ENCODE measurements around the gene PIEZO2. TPM values are rescaled to one million over a fixed set of nuclear protein-coding genes. Genes with fewer than 3 reads are reported as not detected.

The PIEZO2 gene
- total RNA-seq, 1 donor from 2014 or later: 26.8 TPM

DNA sequence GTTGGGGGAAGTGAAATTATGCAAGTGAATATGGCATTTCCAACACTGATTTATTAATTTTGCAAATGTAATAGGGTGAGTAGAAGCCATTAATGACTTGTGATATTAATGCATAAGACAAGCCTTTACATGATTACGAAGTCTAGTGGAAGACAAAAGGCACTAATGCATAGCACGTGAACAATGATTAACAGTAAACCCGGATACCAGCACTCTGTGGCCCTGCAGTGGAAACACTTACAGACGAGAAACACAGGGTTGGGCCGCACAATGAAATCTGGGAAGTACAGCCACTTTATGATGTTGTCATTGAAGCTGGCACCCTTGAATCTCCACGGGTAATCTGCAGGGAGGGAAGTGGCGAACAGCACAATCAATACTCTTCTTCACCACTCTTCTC, 390.1 kb downstream of the PIEZO2 start:
- ATAC-seq (no peak), DNase-seq (ENCODE audit: low spot score) (no peak)
- intact Hi-C loops (cut with DNase I): no loop called here

DNA sequence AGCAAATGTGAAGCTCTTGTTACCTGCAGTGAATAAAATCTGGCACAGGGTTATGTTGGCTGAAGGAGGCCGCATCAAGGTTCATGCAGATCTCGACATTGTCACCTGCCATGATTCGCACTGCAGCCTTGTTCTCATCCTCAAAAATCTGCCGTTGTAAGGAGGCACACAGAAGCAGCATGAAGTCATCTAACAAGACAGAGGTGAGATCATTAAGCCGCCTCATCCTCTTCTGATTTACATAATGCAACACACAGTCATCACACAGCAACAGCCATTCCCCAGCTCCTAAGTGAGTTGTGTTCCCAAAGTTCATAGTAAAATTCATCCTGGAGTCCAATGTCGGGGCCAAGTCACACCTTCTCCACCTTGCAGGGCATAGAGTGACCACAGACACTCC, 391.4 kb downstream of the PIEZO2 start:
- DNase-seq (ENCODE audit: low spot score) (no peak), ATAC-seq (no peak)
- intact Hi-C loops (cut with DNase I): no loop called here

DNA sequence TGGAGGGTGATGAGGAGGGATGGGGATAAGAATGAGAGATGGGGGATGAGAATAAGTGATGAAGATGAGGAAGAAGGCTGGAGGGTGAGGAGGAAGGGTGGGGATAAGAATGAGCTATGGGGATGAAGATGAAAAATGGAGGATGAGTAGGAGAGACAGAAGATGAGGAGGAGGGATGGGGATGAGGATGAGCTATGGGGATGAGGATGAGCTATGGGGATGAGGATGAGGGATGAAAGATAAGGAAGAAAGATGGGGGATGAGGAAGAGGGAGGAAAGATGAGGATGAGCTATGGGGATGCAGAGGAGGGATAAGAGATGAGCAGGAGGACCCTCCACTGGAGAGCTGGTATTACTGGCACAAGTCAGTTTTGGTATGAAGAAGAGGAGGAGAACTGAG, 392.0 kb downstream of the PIEZO2 start:
- DNase-seq (ENCODE audit: low spot score): no peak
- ATAC-seq: no peak
- intact Hi-C loops (cut with DNase I): no loop called here

DNA sequence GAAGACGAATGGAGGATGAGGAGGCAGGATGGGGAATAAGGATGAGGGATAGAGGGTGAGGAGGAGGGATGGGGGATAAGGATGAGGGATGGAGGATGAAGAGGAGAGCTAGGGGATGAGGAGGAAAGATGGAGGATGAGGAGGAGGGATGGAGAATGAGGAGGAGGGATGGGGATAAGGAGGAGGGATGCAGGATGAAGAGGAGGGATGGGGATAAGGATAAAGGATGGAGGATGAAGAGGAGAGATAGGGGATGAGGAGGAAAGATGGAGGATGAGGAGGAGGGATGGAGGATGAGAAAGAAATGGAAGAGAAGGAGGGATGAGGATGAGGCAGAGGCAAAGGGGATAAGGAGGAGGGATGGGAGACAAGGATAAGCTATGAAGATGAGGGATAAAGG, 393.5 kb downstream of the PIEZO2 start:
- intact Hi-C loops (cut with DNase I): no loop called here
- ATAC-seq: no peak
- no peak for DNase-seq (ENCODE audit: low spot score)

GRCh38 chr18:10754128-10754527, 395.2 kb downstream of the PIEZO2 start:
- no peak for DNase-seq (ENCODE audit: low spot score)
- intact Hi-C loops (cut with DNase I): no loop called here
- no peak for ATAC-seq

DNA sequence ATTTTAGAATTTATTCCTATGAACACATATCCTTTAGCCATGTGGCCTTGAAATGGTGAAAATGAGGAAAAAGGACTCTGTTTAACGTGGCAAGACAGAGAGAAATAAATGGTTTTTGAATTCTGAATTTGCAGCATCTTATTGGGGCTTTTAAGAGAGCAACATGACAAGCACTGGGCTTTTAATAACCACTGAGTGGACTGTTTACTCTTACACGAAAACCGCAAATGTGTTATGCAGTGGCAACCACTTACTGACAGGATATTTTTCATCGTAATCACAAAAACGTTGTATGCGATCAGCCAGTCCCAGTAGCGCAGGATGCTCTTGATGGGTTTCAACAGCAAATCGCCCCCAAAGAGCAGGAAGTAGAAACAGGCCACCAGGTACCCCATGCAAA, 397.0 kb downstream of the PIEZO2 start:
- ATAC-seq: no peak
- intact Hi-C loops (cut with DNase I): no loop called here
- DNase-seq (ENCODE audit: low spot score): no peak

DNA sequence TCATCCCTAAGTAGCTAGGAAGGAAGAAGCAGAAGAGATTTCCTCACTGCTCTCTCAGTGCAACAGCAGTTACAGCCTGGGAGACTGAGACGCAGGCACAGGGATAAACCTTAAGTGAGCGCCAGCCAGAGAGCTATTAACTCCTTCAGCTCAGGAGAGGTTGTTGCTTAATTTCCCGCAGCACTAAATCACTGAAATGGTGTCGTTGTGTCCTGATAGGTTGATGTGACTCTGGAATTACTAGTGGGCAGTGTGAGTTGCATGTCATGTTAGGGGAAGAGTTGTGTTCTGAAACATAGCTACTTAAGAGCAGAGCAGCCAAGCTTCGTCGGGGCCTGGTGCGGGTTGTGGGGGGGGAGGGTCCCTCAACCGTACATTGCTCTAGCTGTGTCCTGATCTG, 397.7 kb downstream of the PIEZO2 start:
- intact Hi-C loops (cut with DNase I): no loop called here
- DNase-seq (ENCODE audit: low spot score) (no peak), ATAC-seq (peak; percentile 50)

- DNase-seq (ENCODE audit: low spot score) (no peak), ATAC-seq (peak; percentile 75)
- intact Hi-C loops (cut with DNase I): no loop called here
Observed at GRCh38 chr18:10750191-10751035, 399.0 kb downstream of the PIEZO2 start.

- ATAC-seq (no peak), DNase-seq (ENCODE audit: low spot score) (no peak)
- intact Hi-C loops (cut with DNase I): no loop called here
Observed at GRCh38 chr18:10748641-10749040, 400.7 kb downstream of the PIEZO2 start.

DNA sequence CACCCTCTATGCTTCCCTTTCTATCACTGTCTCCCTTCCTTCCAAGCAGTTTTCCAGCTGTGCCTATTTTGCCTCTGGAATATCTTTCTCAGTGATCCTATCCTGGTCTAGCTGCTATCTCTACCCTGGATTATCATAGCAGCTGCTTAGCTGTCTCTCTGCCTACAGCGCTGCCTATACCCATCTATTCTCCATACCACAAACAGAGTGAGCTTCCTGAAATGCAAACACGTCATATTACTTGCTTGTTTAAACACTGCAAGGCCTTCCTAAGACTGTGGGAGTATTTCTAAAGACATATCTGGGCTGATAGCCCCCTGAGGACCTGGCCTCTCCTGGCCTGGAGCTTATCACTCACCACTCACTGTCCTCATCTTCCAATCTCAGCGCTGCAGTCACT, 403.4 kb downstream of the PIEZO2 start:
- no peak for DNase-seq (ENCODE audit: low spot score)
- no peak for ATAC-seq
- intact Hi-C loops (cut with DNase I): no loop called here

GRCh38 chr18:10745219-10745618, 404.1 kb downstream of the PIEZO2 start:
- ATAC-seq (no peak), DNase-seq (ENCODE audit: low spot score) (no peak)
- intact Hi-C loops (cut with DNase I): no loop called here

- intact Hi-C loops (cut with DNase I): no loop called here
Observed at GRCh38 chr18:10743766-10744165, 405.6 kb downstream of the PIEZO2 start.

GRCh38 chr18:10739152-10739551, 410.2 kb downstream of the PIEZO2 start:
- DNase-seq (ENCODE audit: low spot score) (no peak), ATAC-seq (no peak)
- intact Hi-C loops (cut with DNase I): no loop called here

More at GRCh38 chr18:10743766-10744165, 405.6 kb downstream of the PIEZO2 start:
- no peak for DNase-seq (ENCODE audit: low spot score)
- no peak for ATAC-seq

DNA sequence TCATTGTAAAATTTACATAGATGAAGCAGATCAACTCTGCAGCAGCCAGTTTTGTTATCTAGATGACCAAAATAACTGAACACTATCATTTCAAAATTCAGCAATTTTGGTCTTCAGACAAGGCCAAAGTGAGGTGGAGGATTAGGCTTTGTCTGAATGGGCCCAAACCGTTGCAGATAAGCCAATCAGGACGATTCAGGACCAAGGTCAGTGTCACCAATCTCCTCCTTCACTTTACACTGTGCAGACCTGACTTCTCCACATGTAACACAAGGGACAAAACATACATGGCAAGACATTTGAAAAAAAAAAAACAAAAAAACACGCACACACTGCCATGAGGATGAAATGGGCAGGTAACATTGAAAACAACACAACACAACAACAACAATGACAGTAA, 412.4 kb downstream of the PIEZO2 start:
- DNase-seq (ENCODE audit: low spot score) (no peak), ATAC-seq (no peak)
- intact Hi-C loops (cut with DNase I): no loop called here

DNA sequence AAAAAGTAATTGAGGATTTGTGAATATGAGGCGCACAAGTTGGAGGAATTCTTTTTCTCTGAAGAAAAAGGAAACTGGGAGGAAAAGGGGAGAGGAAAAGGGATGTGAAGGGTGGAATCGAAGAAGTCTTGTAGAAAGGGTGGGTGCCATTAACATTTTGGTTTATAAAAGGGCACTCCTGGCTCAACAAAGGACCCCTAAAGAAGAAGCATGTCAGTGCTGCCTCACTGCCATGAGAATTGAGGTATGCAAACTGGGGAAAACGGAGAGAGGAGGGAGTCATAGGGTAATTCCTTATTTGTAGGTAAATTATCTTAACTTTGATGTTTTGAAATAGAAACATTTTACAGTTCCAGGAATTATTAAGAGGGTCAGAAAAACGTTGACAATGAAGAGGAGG, 416.4 kb downstream of the PIEZO2 start:
- DNase-seq (ENCODE audit: low spot score) (no peak), ATAC-seq (no peak)
- intact Hi-C loops (cut with DNase I): no loop called here

GRCh38 chr18:10727477-10727876, 421.9 kb downstream of the PIEZO2 start:
- ATAC-seq (no peak), DNase-seq (ENCODE audit: low spot score) (no peak)
- intact Hi-C loops (cut with DNase I): no loop called here

- ATAC-seq (no peak), DNase-seq (ENCODE audit: low spot score) (no peak)
- intact Hi-C loops (cut with DNase I): no loop called here
Observed at GRCh38 chr18:10726198-10727068, 422.9 kb downstream of the PIEZO2 start.

DNA sequence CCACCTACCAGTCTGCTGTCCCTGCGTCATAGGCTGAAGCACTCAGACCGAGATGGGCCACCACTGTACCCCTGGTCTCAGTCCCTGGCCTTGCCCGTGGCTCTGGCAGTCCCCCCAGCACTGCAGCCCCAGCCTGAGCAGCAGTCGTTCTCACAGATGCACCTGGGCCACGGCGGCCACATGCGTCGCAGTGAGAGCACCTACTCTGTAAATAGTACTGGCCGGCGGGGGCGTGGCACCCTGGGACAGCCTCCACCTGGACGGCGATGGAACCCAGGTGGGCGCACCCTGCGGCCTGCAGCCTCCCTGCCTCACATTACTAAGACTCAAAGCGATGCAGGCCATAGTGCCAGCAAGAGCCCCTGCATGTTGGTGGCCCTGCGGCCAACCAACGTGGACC, 424.7 kb downstream of the PIEZO2 start:
- ATAC-seq (no peak), DNase-seq (ENCODE audit: low spot score) (no peak)
- intact Hi-C loops (cut with DNase I): no loop called here

DNA sequence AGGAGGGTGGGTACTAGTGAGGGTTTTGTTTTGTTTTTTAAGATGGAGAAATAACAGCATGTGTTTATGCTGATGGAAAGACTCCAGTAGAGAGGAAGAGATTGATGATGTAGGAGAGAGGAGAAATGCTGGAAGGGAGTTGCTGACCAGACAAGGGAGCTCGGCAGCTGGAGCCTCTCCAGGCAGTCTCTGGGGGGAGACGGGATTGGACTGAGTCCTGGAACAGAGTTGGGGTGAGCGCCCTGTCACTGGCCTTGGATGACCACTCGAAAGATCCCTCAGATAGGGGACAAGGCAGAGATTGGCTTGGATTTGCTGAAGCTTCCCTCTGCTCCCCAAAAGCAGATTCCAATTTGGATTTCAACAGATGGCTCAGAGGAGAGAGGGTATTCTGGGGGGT, 425.9 kb downstream of the PIEZO2 start:
- no peak for DNase-seq (ENCODE audit: low spot score)
- no peak for ATAC-seq
- intact Hi-C loops (cut with DNase I): no loop called here

DNA sequence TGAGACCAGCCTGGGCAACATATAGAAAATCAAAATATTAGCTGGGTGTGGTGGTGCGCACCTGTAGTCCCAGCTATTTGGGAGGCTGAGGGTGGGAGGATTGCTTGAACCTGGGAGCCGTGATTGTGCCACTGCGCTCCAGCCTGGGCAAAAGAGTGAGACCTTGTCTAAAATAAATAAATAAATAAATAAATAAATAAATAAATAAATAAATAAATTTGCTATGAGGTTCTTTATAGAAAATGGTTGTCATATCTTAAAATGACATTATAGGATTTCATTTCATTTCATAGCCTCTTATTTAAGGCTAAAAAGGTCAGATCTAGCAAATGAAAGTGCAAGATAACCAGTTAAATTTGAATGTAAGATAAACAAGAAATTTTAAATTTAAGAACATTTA, 430.6 kb downstream of the PIEZO2 start:
- ATAC-seq (no peak), DNase-seq (ENCODE audit: low spot score) (no peak)
- intact Hi-C loops (cut with DNase I): loop anchor here (2.0 kb wide), 1 partner anchor 50 kb away; no protein-coding TSS in a partner anchor
